HS-27A (cell line): ENCODE results near the gene CROCC.
"Not testable (repeated sequence)": the region's sequence is repeated elsewhere in the genome, so short reads cannot be mapped to it uniquely, and the experiment has no call there.

Experiments used
- DNase-seq: peaks from one replicate; pipeline ENCODE4 v3.0.0-alpha.2; 2012; ENCODE audit warnings: low read depth, missing footprints

Gene CROCC

GRCh38 chr1:16921391-16922185 lies at the start of gene CROCC:
Gene CROCC (plus strand): TSS chr1:16921931. CDS start chr1:16922019, 88 bp downstream.
- DNase-seq = no peak

GRCh38 chr1:16872152-16873075 lies 49.3 kb upstream of the CROCC start:
- not testable (repeated sequence) for DNase-seq

- not testable (repeated sequence) for DNase-seq
These were observed 48.5 kb upstream of the CROCC start for GRCh38 chr1:16873076-16873879.

GRCh38 chr1:16874968-16875765 lies 46.6 kb upstream of the CROCC start:
- DNase-seq = not testable (repeated sequence)

GRCh38 chr1:16881742-16882141 lies 40.0 kb upstream of the CROCC start:
- DNase-seq = not testable (repeated sequence)

- DNase-seq = no peak
These were observed 38.7 kb upstream of the CROCC start for GRCh38 chr1:16882986-16883385.

- DNase-seq = not testable (repeated sequence)
These were observed 37.2 kb upstream of the CROCC start for GRCh38 chr1:16884487-16884886.

- no peak for DNase-seq
These were observed 34.7 kb upstream of the CROCC start for GRCh38 chr1:16886860-16887605.

GRCh38 chr1:16888860-16889816 lies 32.6 kb upstream of the CROCC start:
- peak; percentile 73 for DNase-seq

GRCh38 chr1:16890539-16891021 lies 31.2 kb upstream of the CROCC start:
- DNase-seq = not testable (repeated sequence)

GRCh38 chr1:16891057-16891456 lies 30.7 kb upstream of the CROCC start:
- not testable (repeated sequence) for DNase-seq

GRCh38 chr1:16892978-16893525 lies 28.7 kb upstream of the CROCC start:
- DNase-seq = not testable (repeated sequence)

- not testable (repeated sequence) for DNase-seq
These were observed 27.9 kb upstream of the CROCC start for GRCh38 chr1:16893796-16894195.

GRCh38 chr1:16894338-16894737 lies 27.4 kb upstream of the CROCC start:
- DNase-seq = not testable (repeated sequence)

GRCh38 chr1:16895233-16895597 lies 26.5 kb upstream of the CROCC start:
- DNase-seq = not testable (repeated sequence)

- DNase-seq = peak; percentile 98
These were observed 26.0 kb upstream of the CROCC start, which contains the start of gene RNU1-2 for GRCh38 chr1:16895598-16896315. Gene RNU1-2 (plus strand): TSS chr1:16895980.

- DNase-seq = peak; percentile 87
These were observed 25.2 kb upstream of the CROCC start for GRCh38 chr1:16896316-16897055.
